Measurements from ENCODE around the gene PRR12. TPM values are rescaled to one million over a fixed set of nuclear protein-coding genes. Genes with fewer than 3 reads are reported as not detected.

The PRR12 gene
- total and polyA plus RNA-seq, 11 donors: 8.0 to 20.0 (median 14.2) TPM

DNA sequence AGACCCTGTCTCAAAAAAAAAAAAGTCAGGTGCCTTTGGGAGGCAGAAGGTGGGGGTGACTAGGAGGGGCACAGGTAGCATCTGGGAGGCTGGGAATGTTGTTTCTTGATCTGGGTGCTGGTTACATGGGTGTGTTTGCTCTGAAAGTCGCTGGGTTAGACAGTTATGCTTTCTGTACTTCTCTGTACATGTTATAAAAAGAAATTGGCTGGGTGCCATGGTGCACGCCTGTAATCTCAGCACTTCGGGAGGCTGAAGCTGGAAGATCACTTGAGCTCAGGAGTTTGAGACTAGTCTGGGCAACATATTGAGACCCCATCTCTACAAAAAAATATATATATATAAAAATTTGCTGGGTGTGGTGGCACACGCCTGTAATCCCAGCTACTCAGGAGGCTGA is 25.7 kb upstream of the PRR12 start:
- ATAC-seq: peak; percentile 38 to 73 (median 64)
- DNase-seq: peak in 4 of 5 donors; percentile 57 to 74 (median 61)
- Histone ChIP-seq H3K27ac (peak overlapping the region in 2 of 12 donors; percentile 33 to 55), H3K4me3 (no peak overlapping the region), H3K9me3 (no peaks in the 10 kb centered on the region), H3K27me3 (no peaks in the 10 kb centered on the region), H3K4me1 (peaks cover 3 to 72% (median 17%) of the 10 kb centered on the region in 12 donors), H3K36me3 (peaks cover 0 to 11% (median 0%) of the 10 kb centered on the region in 9 donors)
- no peak for TF ChIP-seq POLR2A (IDR thresholded peaks at IDR 0.05)
- TF ChIP-seq, protein P1, sequence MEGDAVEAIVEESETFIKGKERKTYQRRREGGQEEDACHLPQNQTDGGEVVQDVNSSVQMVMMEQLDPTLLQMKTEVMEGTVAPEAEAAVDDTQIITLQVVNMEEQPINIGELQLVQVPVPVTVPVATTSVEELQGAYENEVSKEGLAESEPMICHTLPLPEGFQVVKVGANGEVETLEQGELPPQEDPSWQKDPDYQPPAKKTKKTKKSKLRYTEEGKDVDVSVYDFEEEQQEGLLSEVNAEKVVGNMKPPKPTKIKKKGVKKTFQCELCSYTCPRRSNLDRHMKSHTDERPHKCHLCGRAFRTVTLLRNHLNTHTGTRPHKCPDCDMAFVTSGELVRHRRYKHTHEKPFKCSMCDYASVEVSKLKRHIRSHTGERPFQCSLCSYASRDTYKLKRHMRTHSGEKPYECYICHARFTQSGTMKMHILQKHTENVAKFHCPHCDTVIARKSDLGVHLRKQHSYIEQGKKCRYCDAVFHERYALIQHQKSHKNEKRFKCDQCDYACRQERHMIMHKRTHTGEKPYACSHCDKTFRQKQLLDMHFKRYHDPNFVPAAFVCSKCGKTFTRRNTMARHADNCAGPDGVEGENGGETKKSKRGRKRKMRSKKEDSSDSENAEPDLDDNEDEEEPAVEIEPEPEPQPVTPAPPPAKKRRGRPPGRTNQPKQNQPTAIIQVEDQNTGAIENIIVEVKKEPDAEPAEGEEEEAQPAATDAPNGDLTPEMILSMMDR (IDR thresholded peaks at IDR 0.05): no peak
- intact Hi-C loops (cut with DNase I): no loop called here
- WGBS, 4 donors: 22 to 26% (median 24%) methylated on average over 4 of the region's 4 CpGs

DNA sequence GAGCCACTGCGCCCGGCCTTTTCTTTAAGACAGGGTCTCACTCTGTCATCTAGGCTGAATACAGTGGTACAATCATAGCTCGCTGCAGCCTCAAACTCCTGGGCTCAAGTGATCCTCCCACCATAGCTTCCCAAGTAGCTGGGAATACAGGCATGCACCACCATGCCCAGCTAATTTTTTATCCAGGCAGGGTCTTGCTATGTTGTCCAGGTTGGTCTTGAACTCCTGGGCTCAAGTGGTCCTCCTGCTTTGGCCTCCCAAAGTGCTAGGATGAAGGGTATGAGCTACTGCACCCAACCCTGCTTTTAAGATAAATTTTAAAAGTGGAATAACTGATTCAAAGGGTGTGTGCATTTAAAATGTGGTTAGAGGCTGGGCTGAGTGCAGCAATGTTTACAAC is 24.7 kb upstream of the PRR12 start:
- ATAC-seq (no peak), DNase-seq (no peak)
- Histone ChIP-seq H3K27ac (peak overlapping the region in 1 of 12 donors; percentile 46), H3K4me1 (peaks cover 6 to 72% (median 26%) of the 10 kb centered on the region in 12 donors), H3K4me3 (no peak overlapping the region), H3K36me3 (peaks cover 0 to 10% (median 0%) of the 10 kb centered on the region in 9 donors), H3K27me3 (no peaks in the 10 kb centered on the region), H3K9me3 (no peaks in the 10 kb centered on the region)
- WGBS, 4 donors: 97 to 100% (median 99%) methylated on average over 3 of the region's 3 CpGs
- TF ChIP-seq POLR2A (IDR thresholded peaks at IDR 0.05): no peak
- TF ChIP-seq, protein P1 (IDR thresholded peaks at IDR 0.05): no peak
- intact Hi-C loops (cut with DNase I): no loop called here

DNA sequence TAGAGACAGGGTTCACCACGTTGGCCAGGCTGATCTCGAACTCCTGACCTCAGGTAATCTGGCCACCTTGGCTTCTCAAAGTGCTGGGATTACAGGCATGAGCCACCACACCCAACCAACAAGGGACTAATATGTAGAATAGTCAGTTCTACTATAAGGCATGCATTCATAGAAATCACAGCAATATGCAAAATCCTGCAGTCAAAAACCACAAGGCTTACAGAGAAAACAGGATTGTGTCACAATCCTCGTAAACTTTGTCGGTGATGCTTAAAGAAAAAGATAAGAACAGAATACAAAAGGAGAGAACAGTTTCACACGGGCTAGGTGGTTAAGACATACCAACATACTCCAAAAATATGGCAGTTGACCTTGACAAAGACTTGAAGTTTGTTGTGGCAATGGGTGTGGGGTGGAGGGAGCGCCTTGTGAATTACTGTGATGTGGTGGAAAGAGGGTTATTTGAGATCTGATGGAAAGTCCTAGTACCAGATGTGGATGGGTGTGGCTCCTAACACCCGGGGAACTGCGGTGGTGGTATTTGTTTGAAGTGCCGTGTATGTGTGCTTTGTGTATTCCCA is 23.0 kb upstream of the PRR12 start:
- H3K4me1 ChIP-seq: peaks cover 6 to 71% (median 29%) of the 10 kb centered on the region in 12 donors
- H3K4me3 ChIP-seq: no peak overlapping the region
- TF ChIP-seq, protein P1 (IDR thresholded peaks at IDR 0.05): no peak
- TF ChIP-seq POLR2A (IDR thresholded peaks at IDR 0.05): no peak
- no peaks in the 10 kb centered on the region for H3K27me3 ChIP-seq
- intact Hi-C loops (cut with DNase I): no loop called here
- peak overlapping the region in 1 of 12 donors; percentile 71 for H3K27ac ChIP-seq
- no peak for ATAC-seq
- no peak for DNase-seq
- H3K9me3 ChIP-seq: no peaks in the 10 kb centered on the region
- 58 to 64% (median 62%) methylated on average over 9 of the region's 9 CpGs for WGBS, 4 donors
- H3K36me3 ChIP-seq: peaks cover 0 to 9% (median under 1%) of the 10 kb centered on the region in 9 donors

DNA sequence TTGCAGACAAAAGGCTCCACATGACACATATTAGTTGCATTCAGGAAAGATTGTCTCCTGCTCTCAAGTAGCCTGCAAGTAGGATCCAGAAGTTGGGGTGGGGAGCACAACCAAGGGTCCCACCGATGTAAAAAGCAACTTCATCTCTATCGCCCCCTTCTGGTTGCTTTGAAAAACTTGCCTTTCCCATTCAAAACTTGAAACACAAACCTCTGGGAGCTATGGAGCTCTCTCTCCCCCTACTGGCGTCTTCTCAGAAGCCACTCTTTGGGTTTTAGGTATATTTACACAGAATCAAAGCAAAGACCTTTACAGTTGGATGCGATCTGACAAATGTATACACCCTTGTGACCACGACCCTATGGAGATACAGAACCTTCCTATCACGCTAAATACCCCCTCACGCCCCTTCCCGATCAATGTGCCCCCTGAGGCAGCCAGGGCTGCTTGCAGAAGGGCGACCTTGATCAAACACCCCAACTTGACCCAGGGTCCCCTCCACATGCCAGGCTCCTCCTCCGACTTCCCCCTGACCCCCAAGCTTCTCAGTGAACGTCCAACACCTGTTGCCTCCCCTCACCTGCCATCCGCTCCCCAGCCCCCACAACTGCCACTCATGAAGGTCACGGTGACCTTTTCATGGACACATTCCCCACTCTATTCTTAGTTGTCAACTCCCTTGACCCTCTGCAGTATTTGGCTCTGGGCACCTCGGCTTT is 20.7 kb upstream of the PRR12 start:
- Histone ChIP-seq H3K27ac (peak overlapping the region; percentile 36 to 84 (median 68)), H3K4me1 (peaks cover 4 to 52% (median 20%) of the 10 kb centered on the region in 12 donors)
- peak in 3 of 5 donors; percentile 42 to 59 (median 51) for DNase-seq

More for the DNA sequence above, 20.7 kb upstream of the PRR12 start:
- Histone ChIP-seq H3K9me3 (no peaks in the 10 kb centered on the region), H3K27me3 (no peaks in the 10 kb centered on the region), H3K4me3 (peak overlapping the region in 1 of 12 donors; percentile 9), H3K36me3 (peaks cover 0 to 23% (median 13%) of the 10 kb centered on the region in 9 donors)
- ATAC-seq: peak; percentile 75 to 81 (median 76)
- TF ChIP-seq POLR2A (IDR thresholded peaks at IDR 0.05): no peak
- TF ChIP-seq, protein P1 (IDR thresholded peaks at IDR 0.05): peak; percentile 97 to 100 (median 98)
- intact Hi-C loops (cut with DNase I): loop anchor here in 7 of 10 donors (1.0 to 10.0 kb wide), 8 partner anchors 23 to 178 kb away; partner anchors contain the start of gene PRMT1 (in 3 of the 7)
- WGBS, 4 donors: 23 to 32% (median 25%) methylated on average over 13 to 14 of the region's 14 CpGs
